ENCODE measurements around the gene PTPRN2.
"Not testable (repeated sequence)": the region's sequence is repeated elsewhere in the genome, so short reads cannot be mapped to it uniquely, and the experiment has no call there.

Gene PTPRN2

GRCh38 chr7:157951300-157952049 is 636.1 kb downstream of the PTPRN2 start:
- no peak for DNase-seq

- no peak for DNase-seq
These were observed 637.9 kb downstream of the PTPRN2 start for GRCh38 chr7:157949711-157950110.

- no peak for DNase-seq
These were observed 640.1 kb downstream of the PTPRN2 start for GRCh38 chr7:157947504-157947903.

- no peak for DNase-seq
These were observed 641.1 kb downstream of the PTPRN2 start for GRCh38 chr7:157946398-157947060.

GRCh38 chr7:157945401-157945800 is 642.2 kb downstream of the PTPRN2 start:
- DNase-seq = no peak

- DNase-seq = no peak
These were observed 642.8 kb downstream of the PTPRN2 start for GRCh38 chr7:157944734-157945291.

GRCh38 chr7:157944051-157944450 is 643.6 kb downstream of the PTPRN2 start:
- DNase-seq = no peak

GRCh38 chr7:157943561-157943960 is 644.1 kb downstream of the PTPRN2 start:
- no peak for DNase-seq

- DNase-seq = no peak
These were observed 646.4 kb downstream of the PTPRN2 start for GRCh38 chr7:157941210-157941609.

- no peak for DNase-seq
These were observed 647.1 kb downstream of the PTPRN2 start for GRCh38 chr7:157940497-157940896.

GRCh38 chr7:157938211-157938610 is 649.4 kb downstream of the PTPRN2 start:
- DNase-seq = no peak

GRCh38 chr7:157937406-157937805 is 650.2 kb downstream of the PTPRN2 start:
- no peak for DNase-seq

- DNase-seq = no peak
These were observed 650.6 kb downstream of the PTPRN2 start for GRCh38 chr7:157936976-157937375.

- DNase-seq = not testable (repeated sequence)
These were observed 651.9 kb downstream of the PTPRN2 start for GRCh38 chr7:157935721-157936120.

GRCh38 chr7:157933219-157934155 is 654.1 kb downstream of the PTPRN2 start:
- DNase-seq = not testable (repeated sequence)

- DNase-seq = peak; percentile 12
These were observed 655.0 kb downstream of the PTPRN2 start for GRCh38 chr7:157932498-157933218.

- DNase-seq = no peak
These were observed 656.6 kb downstream of the PTPRN2 start for GRCh38 chr7:157930926-157931466.

- DNase-seq = no peak
These were observed 657.2 kb downstream of the PTPRN2 start for GRCh38 chr7:157930441-157930840.

GRCh38 chr7:157929671-157930070 is 658.0 kb downstream of the PTPRN2 start:
- no peak for DNase-seq

- DNase-seq = no peak
These were observed 658.7 kb downstream of the PTPRN2 start for GRCh38 chr7:157928808-157929425.

GRCh38 chr7:157928171-157928794 is 659.3 kb downstream of the PTPRN2 start:
- DNase-seq = no peak

Data from SIG-M5 (cell line).